ENCODE results near the gene ADSL.

GRCh38 chr22:40407831-40408717 is 61.8 kb downstream of the ADSL start:
- TF ChIP-seq POLR2A (IDR thresholded peaks at IDR 0.05) (no peak), CTCF (IDR thresholded peaks at IDR 0.05) (no peak)
